Measurements from ENCODE around the gene ARID1B. TPM values are rescaled to one million over a fixed set of nuclear protein-coding genes. Genes with fewer than 3 reads are reported as not detected.
A peak's percentile ranks its signal among the peaks of the same experiment; 100 is the strongest.

The ARID1B gene
- total RNA-seq, 2 donors from 2014 or later: 74.0 to 110 TPM

DNA sequence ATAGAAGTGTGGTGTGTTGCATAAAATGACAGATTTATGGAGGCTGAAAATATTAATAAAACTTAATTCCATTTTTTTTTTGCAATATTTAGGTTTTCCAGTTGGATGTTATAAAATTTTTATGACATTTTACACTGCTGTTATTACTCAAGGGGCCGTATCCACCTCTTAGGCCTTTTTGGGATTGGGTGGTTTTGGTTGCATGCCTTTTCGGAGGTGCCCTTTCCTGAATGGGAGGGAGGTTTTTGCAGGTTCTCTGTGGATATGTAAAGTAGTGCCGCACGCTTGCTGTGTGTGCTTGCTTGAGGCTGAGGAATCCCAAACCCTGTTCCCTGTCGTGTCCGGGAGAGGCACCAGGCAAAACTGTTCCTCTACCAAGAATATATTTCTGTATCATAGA lies 6.8 kb downstream of the ARID1B start:
- H3K27me3 Mint-ChIP-seq (ENCODE audit: insufficient read depth): no peaks in the 10 kb centered on the region
- peaks cover 2% of the 10 kb centered on the region for H3K4me1 ChIP-seq (ENCODE audit: control insufficient read depth, insufficient read depth, low read length)
- no peak overlapping the region for H3K9ac ChIP-seq (ENCODE audit: extremely low read depth, low read length, poor library complexity, severe bottlenecking)
- peaks cover 7% of the 10 kb centered on the region for H3K36me3 Mint-ChIP-seq (ENCODE audit: low read depth)
- H3K27ac Mint-ChIP-seq: no peak overlapping the region
- H3K36me3 ChIP-seq (ENCODE audit: control insufficient read depth, insufficient read depth, low read length): peaks cover 3% of the 10 kb centered on the region
- no peaks in the 10 kb centered on the region for H3K27me3 ChIP-seq (ENCODE audit: control insufficient read depth, insufficient read depth, low read length, poor library complexity, severe bottlenecking)
- DNase-seq: no peak
- H3K27ac ChIP-seq (ENCODE audit: low read depth, low read length): no peak overlapping the region
- no peaks in the 10 kb centered on the region for H3K9me3 ChIP-seq (ENCODE audit: control insufficient read depth, low read length)
- H3K4me1 Mint-ChIP-seq: peaks cover 53% of the 10 kb centered on the region
- TF ChIP-seq CTCF (conservative IDR thresholded peaks at IDR 0.05): no peak
- WGBS, 2 experiments (ENCODE audit: insufficient coverage in 1 of 2, insufficient read length in 1 of 2): 56% methylated on average over 4 of the region's 6 CpGs; no CpG with 5 or more reads in 1 of the 2 experiments
- H3K9me3 Mint-ChIP-seq: no peaks in the 10 kb centered on the region
- H3K4me3 Mint-ChIP-seq: peak overlapping the region; percentile 6
- peak overlapping the region; percentile 68 for H3K4me3 ChIP-seq (ENCODE audit: low read length)

- Histone ChIP-seq H3K4me3 (ENCODE audit: low read length) (no peak overlapping the region), H3K4me1 (ENCODE audit: control insufficient read depth, insufficient read depth, low read length) (peaks cover 2% of the 10 kb centered on the region), H3K9me3 (ENCODE audit: control insufficient read depth, low read length) (no peaks in the 10 kb centered on the region), H3K9ac (ENCODE audit: extremely low read depth, low read length, poor library complexity, severe bottlenecking) (no peak overlapping the region), H3K27me3 (ENCODE audit: control insufficient read depth, insufficient read depth, low read length, poor library complexity, severe bottlenecking) (no peaks in the 10 kb centered on the region), H3K36me3 (ENCODE audit: control insufficient read depth, insufficient read depth, low read length) (peaks cover 3% of the 10 kb centered on the region), H3K27ac (ENCODE audit: low read depth, low read length) (no peak overlapping the region)
- peak; percentile 35 for DNase-seq
- Mint-ChIP-seq H3K9me3 (no peaks in the 10 kb centered on the region), H3K27me3 (ENCODE audit: insufficient read depth) (no peaks in the 10 kb centered on the region), H3K27ac (peak overlapping the region; percentile 31), H3K36me3 (ENCODE audit: low read depth) (peaks cover 7% of the 10 kb centered on the region), H3K4me3 (no peak overlapping the region), H3K4me1 (peaks cover 69% of the 10 kb centered on the region)
- TF ChIP-seq CTCF (conservative IDR thresholded peaks at IDR 0.05): no peak
- WGBS, 2 experiments (ENCODE audit: insufficient coverage in 1 of 2, insufficient read length in 1 of 2): 80 to 92% methylated on average over 3 of the region's 4 CpGs
These were observed 9.5 kb downstream of the ARID1B start for GRCh38 chr6:156786652-156787051.

GRCh38 chr6:156787569-156788492 lies 10.7 kb downstream of the ARID1B start:
- Histone ChIP-seq H3K9ac (ENCODE audit: extremely low read depth, low read length, poor library complexity, severe bottlenecking) (no peak overlapping the region), H3K9me3 (ENCODE audit: control insufficient read depth, low read length) (no peaks in the 10 kb centered on the region), H3K27me3 (ENCODE audit: control insufficient read depth, insufficient read depth, low read length, poor library complexity, severe bottlenecking) (no peaks in the 10 kb centered on the region), H3K27ac (ENCODE audit: low read depth, low read length) (no peak overlapping the region), H3K4me3 (ENCODE audit: low read length) (no peak overlapping the region), H3K36me3 (ENCODE audit: control insufficient read depth, insufficient read depth, low read length) (peaks cover 3% of the 10 kb centered on the region), H3K4me1 (ENCODE audit: control insufficient read depth, insufficient read depth, low read length) (no peaks in the 10 kb centered on the region)
- WGBS, 2 experiments (ENCODE audit: insufficient coverage in 1 of 2, insufficient read length in 1 of 2): 80 to 96% methylated on average over 4 to 5 of the region's 5 CpGs
- no peak for TF ChIP-seq CTCF (conservative IDR thresholded peaks at IDR 0.05)
- peak; percentile 43 for DNase-seq
- Mint-ChIP-seq H3K27me3 (ENCODE audit: insufficient read depth) (no peaks in the 10 kb centered on the region), H3K36me3 (ENCODE audit: low read depth) (peaks cover 7% of the 10 kb centered on the region), H3K4me3 (no peak overlapping the region), H3K27ac (no peak overlapping the region), H3K9me3 (no peaks in the 10 kb centered on the region), H3K4me1 (peaks cover 59% of the 10 kb centered on the region)

Measured in endodermal cell (in vitro differentiated cells).